NCI-H2107 treated with DMSO at 0.1 percent for 48 hours (cell line): Measurements from ENCODE around the gene EFL1.

ENCODE experiments used
- DNase-seq: peaks from one replicate; lab custom pipeline; 2025; ENCODE audit not compliant: unreplicated experiment; lab: John Stamatoyannopoulos, UW

EFL1 gene

GRCh38 chr15:82086243-82086995, 176.1 kb downstream of the EFL1 start:
- DNase-seq: no peak

GRCh38 chr15:82081914-82082762, 180.4 kb downstream of the EFL1 start:
- no peak for DNase-seq

DNA sequence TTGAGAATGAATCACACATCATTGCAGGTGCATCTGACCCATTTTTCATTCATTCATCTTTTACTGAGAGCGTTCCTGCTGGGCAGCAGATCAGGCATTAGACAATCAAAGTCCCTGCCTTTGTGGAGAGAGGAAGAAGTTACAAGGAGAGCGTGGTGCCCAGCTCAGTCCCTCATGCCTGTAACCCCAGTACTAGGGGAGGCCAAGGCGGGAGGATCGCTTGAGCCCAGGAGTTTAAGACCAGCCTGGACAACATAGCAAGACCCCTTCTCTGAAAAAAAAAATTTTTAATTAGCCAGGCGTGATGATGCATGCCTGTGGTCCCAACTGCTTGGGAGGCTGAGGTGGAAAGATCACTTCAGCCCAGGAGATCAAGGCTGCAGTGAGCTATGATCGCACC, 181.8 kb downstream of the EFL1 start:
- no peak for DNase-seq
